Upper lobe of left lung (tissue), 4 donors: ENCODE results near the gene BAZ1B.
"Not testable (repeated sequence)": the region's sequence is repeated elsewhere in the genome, so short reads cannot be mapped to it uniquely, and the experiment has no call there.

ENCODE experiments used
- EP300 ChIP-seq, 4 donors: sonication (generic); formaldehyde crosslinking; IDR thresholded peaks; one replicate each; pipeline ENCODE4 v1.5.1; 2017; ENCODE audit warnings: antibody characterized with exemption in 4 of 4, control low read depth in 2 of 4
- POLR2A ChIP-seq, 4 donors: fragments of 450-650 bp; IDR thresholded peaks; one replicate each; pipeline ENCODE4 v1.5.1; 2016 to 2017; ENCODE audit warnings: antibody characterized with exemption in 4 of 4, mild to moderate bottlenecking in 2 of 4
- POLR2AphosphoS5 ChIP-seq, 2 donors: sonication (generic); formaldehyde crosslinking; IDR thresholded peaks; one replicate each; pipeline ENCODE4 v1.5.1; 2017; ENCODE audit warnings: antibody characterized with exemption in 2 of 2
- TF ChIP-seq, protein P1 (sequence below), 6 experiments: fragments of 450-650 bp in 4 of 6; fragments of 200-600 bp in 2 of 6; sonication (generic) in 2 of 6; IDR thresholded peaks; one replicate each; pipeline ENCODE4 v1.5.1; 2016 to 2019; ENCODE audit warnings: antibody characterized with exemption in 6 of 6

GRCh38 chr7:73566431-73566830 lies 44.3 kb upstream of the BAZ1B start:
- not testable (repeated sequence) for TF ChIP-seq EP300, POLR2AphosphoS5, POLR2A (IDR thresholded peaks at IDR 0.05)
- TF ChIP-seq, protein P1, sequence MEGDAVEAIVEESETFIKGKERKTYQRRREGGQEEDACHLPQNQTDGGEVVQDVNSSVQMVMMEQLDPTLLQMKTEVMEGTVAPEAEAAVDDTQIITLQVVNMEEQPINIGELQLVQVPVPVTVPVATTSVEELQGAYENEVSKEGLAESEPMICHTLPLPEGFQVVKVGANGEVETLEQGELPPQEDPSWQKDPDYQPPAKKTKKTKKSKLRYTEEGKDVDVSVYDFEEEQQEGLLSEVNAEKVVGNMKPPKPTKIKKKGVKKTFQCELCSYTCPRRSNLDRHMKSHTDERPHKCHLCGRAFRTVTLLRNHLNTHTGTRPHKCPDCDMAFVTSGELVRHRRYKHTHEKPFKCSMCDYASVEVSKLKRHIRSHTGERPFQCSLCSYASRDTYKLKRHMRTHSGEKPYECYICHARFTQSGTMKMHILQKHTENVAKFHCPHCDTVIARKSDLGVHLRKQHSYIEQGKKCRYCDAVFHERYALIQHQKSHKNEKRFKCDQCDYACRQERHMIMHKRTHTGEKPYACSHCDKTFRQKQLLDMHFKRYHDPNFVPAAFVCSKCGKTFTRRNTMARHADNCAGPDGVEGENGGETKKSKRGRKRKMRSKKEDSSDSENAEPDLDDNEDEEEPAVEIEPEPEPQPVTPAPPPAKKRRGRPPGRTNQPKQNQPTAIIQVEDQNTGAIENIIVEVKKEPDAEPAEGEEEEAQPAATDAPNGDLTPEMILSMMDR (IDR thresholded peaks at IDR 0.05) = not testable (repeated sequence)
